Non-pigmented ciliary epithelial cell (primary cell): Measurements from ENCODE around the gene MYL4.
"Not testable (repeated sequence)": the region's sequence is repeated elsewhere in the genome, so short reads cannot be mapped to it uniquely, and the experiment has no call there.

Source experiments
- DNase-seq: peaks from one replicate; pipeline ENCODE4 v3.0.0-alpha.2; 2010; ENCODE audit warnings: low read depth

Gene MYL4

GRCh38 chr17:47243737-47244598, 34.8 kb downstream of the MYL4 start:
- no peak for DNase-seq

GRCh38 chr17:47244697-47245096, 35.5 kb downstream of the MYL4 start:
- no peak for DNase-seq

- no peak for DNase-seq
Observed at GRCh38 chr17:47246120-47246519, 37.0 kb downstream of the MYL4 start.

GRCh38 chr17:47250855-47251254, 41.7 kb downstream of the MYL4 start:
- no peak for DNase-seq

- no peak for DNase-seq
Observed at GRCh38 chr17:47251421-47251940, 42.3 kb downstream of the MYL4 start.

GRCh38 chr17:47252209-47252608, 43.1 kb downstream of the MYL4 start:
- DNase-seq = no peak

GRCh38 chr17:47252766-47253512, 43.8 kb downstream of the MYL4 start:
- DNase-seq = no peak

GRCh38 chr17:47253541-47254402, 44.6 kb downstream of the MYL4 start, which contains the start of gene ITGB3:
Gene ITGB3, plus strand, starts transcription at chr17:47253827. Its CDS starts 35 bp downstream, at chr17:47253862.
- no peak for DNase-seq

- DNase-seq = no peak
Observed at GRCh38 chr17:47254403-47254943, 45.3 kb downstream of the MYL4 start.

- peak; percentile 40 for DNase-seq
Observed at GRCh38 chr17:47257651-47258339, 48.6 kb downstream of the MYL4 start.

GRCh38 chr17:47262586-47262985, 53.4 kb downstream of the MYL4 start:
- DNase-seq = no peak

- DNase-seq = no peak
Observed at GRCh38 chr17:47264166-47264565, 55.0 kb downstream of the MYL4 start.

GRCh38 chr17:47265983-47266541, 56.9 kb downstream of the MYL4 start:
- peak; percentile 36 for DNase-seq

- no peak for DNase-seq
Observed at GRCh38 chr17:47266782-47267181, 57.6 kb downstream of the MYL4 start.

GRCh38 chr17:47267354-47267828, 58.2 kb downstream of the MYL4 start:
- peak; percentile 89 for DNase-seq

GRCh38 chr17:47268964-47269363, 59.8 kb downstream of the MYL4 start:
- not testable (repeated sequence) for DNase-seq

- DNase-seq = not testable (repeated sequence)
Observed at GRCh38 chr17:47269561-47270280, 60.6 kb downstream of the MYL4 start.

GRCh38 chr17:47270946-47271705, 62.0 kb downstream of the MYL4 start:
- DNase-seq = no peak

GRCh38 chr17:47272491-47272890, 63.3 kb downstream of the MYL4 start:
- no peak for DNase-seq
